Heart right ventricle (tissue), 16 donors: ENCODE results near the gene HAUS2. TPM values are rescaled to one million over a fixed set of nuclear protein-coding genes. Genes with fewer than 3 reads are reported as not detected.
A peak's percentile ranks its signal among the peaks of the same experiment; 100 is the strongest.

ENCODE experiments used
- ATAC-seq, 8 donors: fragments of 200-7000 bp; cut with Tn5 transposase; one replicate each; pipeline ENCODE4 v1.9.1; 2020; ENCODE audit warnings: mild to moderate bottlenecking in 8 of 8, moderate library complexity in 8 of 8, moderate number of reproducible peaks in 1 of 8
- DNase-seq, 2 donors: peaks; one replicate each; pipeline ENCODE4 v3.0.0-alpha.2; 2020
- H3K27ac ChIP-seq, 10 donors: fragments of 200-600 bp; sonication (generic) in 2 of 10; one replicate each; pipeline versions ENCODE4 v1.5.0 to v1.8.0; 2020 to 2022; ENCODE audit warnings: mild to moderate bottlenecking in 3 of 10
- H3K27me3 ChIP-seq, 7 donors: fragments of 200-600 bp; one replicate each; pipeline ENCODE4 v1.8.0; 2021 to 2022; ENCODE audit warnings: mild to moderate bottlenecking in 2 of 7
- H3K36me3 ChIP-seq, 9 donors: fragments of 200-600 bp; sonication (generic) in 1 of 9; one replicate each; pipeline versions ENCODE4 v1.5.0 to v1.8.0; 2020 to 2022; ENCODE audit warnings: mild to moderate bottlenecking in 2 of 9
- H3K4me1 ChIP-seq, 9 donors: fragments of 200-600 bp; sonication (generic) in 1 of 9; one replicate each; pipeline versions ENCODE4 v1.5.0 to v1.8.0; 2020 to 2022; ENCODE audit warnings: mild to moderate bottlenecking in 4 of 9
- H3K4me3 ChIP-seq, 10 donors: fragments of 200-600 bp; sonication (generic) in 2 of 10; one replicate each; pipeline versions ENCODE4 v1.5.0 to v1.8.0; 2020 to 2022; ENCODE audit warnings: mild to moderate bottlenecking in 7 of 10, moderate library complexity in 2 of 10
- H3K9me3 ChIP-seq, 11 donors: fragments of 200-600 bp in 10 of 11; sonication (generic) in 2 of 11; one replicate each; pipeline versions ENCODE4 v1.5.0 to v1.8.0; 2013 to 2022; ENCODE audit warnings: mild to moderate bottlenecking in 2 of 11, control low read depth in 1 of 11, moderate library complexity in 1 of 11
- CTCF ChIP-seq, 9 donors: fragments of 200-600 bp; sonication (generic) in 2 of 9; IDR thresholded peaks; one replicate each; pipeline versions ENCODE4 v1.5.0 to v1.8.0; 2021 to 2022; ENCODE audit warnings: antibody characterized with exemption in 9 of 9, mild to moderate bottlenecking in 5 of 9, moderate library complexity in 1 of 9
- WGBS, 2 donors: extraction: QIAGEN DNeasy Blood & Tissue Kit; methylation state at CpG; one replicate each; pipeline ENCODE4 v1.1.7; 2013; ENCODE audit warnings: inconsistent platforms in 1 of 2; 5-methylcytosine and 5-hydroxymethylcytosine counted together
- intact Hi-C, 10 donors: fragments of 100-400 bp; cut with DNase I; formaldehyde crosslinking; loops; one replicate each; pipeline versions ENCODE4 v1.11.1 to v1.14.2; 2022
- polyA plus RNA-seq, 2 donors: library from polyadenylated mRNA; stranded (reverse); fragments of 200-250 nt; gene quantifications; one replicate each; pipeline ENCODE4 v1.2.3, GENCODE V29; 2013
- total RNA-seq, 10 donors: library from RNA; stranded (reverse); fragmentation: NEBNext Ultra II Directional in 3 of 10; extraction: Animal tissue kit (Norgen Biotek cat#: 25700) in 3 of 10; gene quantifications; one replicate each; pipeline versions ENCODE4 v1.2.1 to v1.2.4, GENCODE V29; 2021 to 2023
- donor health status: Arrhythmogenic right ventricular cardiomyopathy.
- donor health status: ischemic (EF 13 %, LVEDD 7.1; RV severe dilation, severe dysfunction).
- donor health status: healthy with polysubstance abuse.
- donor health status: DM: no; HTN: yes; CAD: no.
- donor health status: DM: no; HTN: no; CAD: no.
- donor health status: ischemic (EF 25% LVEDD 6.9; RV normal size, moderate dysfunction).
- donor health status: ischemic (EF 25% LVEDD 5.7; RV mildly dilated, moderate dysfunction).
- donor health status: healthy.
- donor health status: DM: yes; HTN: yes; CAD: no.
- donor health status: Ischemic cardiomyopathy.
- donor health status: ischemic (EF 35%, LVEDD 5.7; RV mildly dilated, moderate dysfunction).
- donor health status: nonischemic (EF 11% LVEDD 7.7; RV severe dilation, severe dysfunction).
- donor health status: DM: yes; HTN: yes; CAD: no.
- donor health status: PGD.
- donor health status: ischemic (EF 29% LVEDD 5.4; RV normal size, mild dysfunction).
- donor health status: nonischemic (EF 23%, LVEDD 6.1; RV moderate dilation, normal function).

HAUS2 gene
- total and polyA plus RNA-seq, 12 donors = 5.5 to 17.0 (median 10.8) TPM

GRCh38 chr15:42602501-42602900 is 53.9 kb downstream of the HAUS2 start:
- no peak for TF ChIP-seq CTCF (IDR thresholded peaks at IDR 0.05)
- H3K36me3 ChIP-seq = peaks cover 0 to 11% (median 0%) of the 10 kb centered on the region in 9 donors
- no peaks in the 10 kb centered on the region for H3K27me3 ChIP-seq
- no peak overlapping the region for H3K4me3 ChIP-seq
- ATAC-seq = no peak
- intact Hi-C loops = no loop called here
- DNase-seq = no peak
- peaks cover 3 to 45% (median 26%) of the 10 kb centered on the region in 9 donors for H3K4me1 ChIP-seq
- no peak overlapping the region for H3K27ac ChIP-seq
- H3K9me3 ChIP-seq = no peaks in the 10 kb centered on the region
- 91 to 95% methylated on average over 3 of the region's 3 CpGs for WGBS, 2 donors

GRCh38 chr15:42603978-42604377 is 55.3 kb downstream of the HAUS2 start:
- Histone ChIP-seq H3K9me3 (no peaks in the 10 kb centered on the region), H3K4me1 (peaks cover 8 to 60% (median 40%) of the 10 kb centered on the region in 9 donors), H3K27ac (peak overlapping the region in 1 of 10 donors; percentile 72), H3K27me3 (no peaks in the 10 kb centered on the region), H3K4me3 (no peak overlapping the region), H3K36me3 (peaks cover 0 to 6% (median 0%) of the 10 kb centered on the region in 9 donors)
- intact Hi-C loops = no loop called here
- DNase-seq (no peak), ATAC-seq (no peak)
- 89 to 93% methylated on average over 2 of the region's 2 CpGs for WGBS, 2 donors
- no peak for TF ChIP-seq CTCF (IDR thresholded peaks at IDR 0.05)

- 56 to 60% methylated on average over 8 of the region's 8 CpGs for WGBS, 2 donors
- ATAC-seq = peak; percentile 50 to 82 (median 72)
These were observed 56.5 kb downstream of the HAUS2 start for GRCh38 chr15:42604894-42605744.

GRCh38 chr15:42605796-42606195 is 57.2 kb downstream of the HAUS2 start:
- Histone ChIP-seq H3K27me3 (no peaks in the 10 kb centered on the region), H3K4me3 (peak overlapping the region in 1 of 10 donors; percentile 16), H3K9me3 (no peaks in the 10 kb centered on the region), H3K4me1 (peaks cover 8 to 75% (median 46%) of the 10 kb centered on the region in 9 donors), H3K36me3 (peaks cover 0 to 5% (median 0%) of the 10 kb centered on the region in 9 donors), H3K27ac (peak overlapping the region in 8 of 10 donors; percentile 32 to 77 (median 63))
- intact Hi-C loops = no loop called here
- 51 to 62% methylated on average over 3 of the region's 3 CpGs for WGBS, 2 donors
- ATAC-seq (no peak), DNase-seq (no peak)
- no peak for TF ChIP-seq CTCF (IDR thresholded peaks at IDR 0.05)

More at GRCh38 chr15:42604894-42605744, 56.5 kb downstream of the HAUS2 start:
- peak in 1 of 2 donors; percentile 25 for DNase-seq
- peaks cover 0 to 5% (median 0%) of the 10 kb centered on the region in 9 donors for H3K36me3 ChIP-seq
- no peak for TF ChIP-seq CTCF (IDR thresholded peaks at IDR 0.05)
- intact Hi-C loops = no loop called here
- H3K4me3 ChIP-seq = peak overlapping the region in 1 of 10 donors; percentile 16
- peak overlapping the region in 8 of 10 donors; percentile 32 to 77 (median 63) for H3K27ac ChIP-seq
- peaks cover 8 to 69% (median 46%) of the 10 kb centered on the region in 9 donors for H3K4me1 ChIP-seq
- H3K9me3 ChIP-seq = no peaks in the 10 kb centered on the region
- H3K27me3 ChIP-seq = no peaks in the 10 kb centered on the region
